Stomach smooth muscle (tissue), 2 donors: Measurements from ENCODE around the gene KLK10.
"Not testable (repeated sequence)": the region's sequence is repeated elsewhere in the genome, so short reads cannot be mapped to it uniquely, and the experiment has no call there.

Source experiments
- H3K27ac ChIP-seq: one replicate; pipeline ENCODE4 v1.7.0; 2013; ENCODE audit warnings: mild to moderate bottlenecking, low read length, inconsistent platforms
- H3K27me3 ChIP-seq, 2 donors: one replicate each; pipeline ENCODE4 v1.7.0; 2013; ENCODE audit warnings: low read length in 2 of 2; ENCODE audit not compliant: insufficient read depth in 2 of 2, control insufficient read depth in 1 of 2
- H3K36me3 ChIP-seq, 2 donors: one replicate each; pipeline ENCODE4 v1.7.0; 2013; ENCODE audit warnings: low read length in 2 of 2; ENCODE audit not compliant: control insufficient read depth in 2 of 2, insufficient read depth in 2 of 2
- H3K4me1 ChIP-seq: one replicate; pipeline ENCODE4 v1.7.0; 2013; ENCODE audit warnings: low read length; ENCODE audit not compliant: control insufficient read depth, insufficient read depth
- H3K4me3 ChIP-seq, 2 donors: one replicate each; pipeline ENCODE4 v1.7.0; 2013; ENCODE audit warnings: low read length in 2 of 2
- H3K9ac ChIP-seq, 2 donors: one replicate each; pipeline ENCODE4 v1.7.0; 2013; ENCODE audit warnings: low read length in 2 of 2, mild to moderate bottlenecking in 1 of 2
- H3K9me3 ChIP-seq, 2 donors: one replicate each; pipeline ENCODE4 v1.7.0; 2013; ENCODE audit warnings: low read length in 2 of 2; ENCODE audit not compliant: control insufficient read depth in 2 of 2
- donor health status: healthy.
- donor health status: Pancreatic carcinoma.

KLK10 gene

DNA sequence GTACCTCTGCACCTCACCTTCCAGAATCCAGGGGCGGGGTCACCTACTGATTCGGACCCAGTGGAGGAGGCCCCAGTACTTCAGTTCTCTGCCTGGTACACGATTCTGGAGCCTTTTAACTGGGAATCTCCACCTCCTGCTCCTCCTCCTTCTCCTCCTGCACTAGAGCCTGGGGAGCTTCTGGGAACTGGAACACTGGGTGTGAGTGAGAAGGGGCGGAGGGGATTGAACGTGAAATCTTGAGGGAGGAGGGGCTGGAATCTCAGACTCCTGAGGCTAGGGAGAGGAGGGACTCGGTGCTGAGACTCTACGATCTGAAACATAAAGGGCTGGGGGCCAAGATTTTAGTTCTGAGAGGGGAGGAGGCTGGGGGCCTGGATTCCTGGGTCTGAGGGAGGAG, 18.0 kb downstream of the KLK10 start, which contains the start of gene KLK8:
TSS of gene KLK8 (minus strand) at position 90 of the 400 bp plus-strand sequence. CDS start 437 bp downstream, outside the sequence.
- no peaks in the 10 kb centered on the region for H3K36me3 ChIP-seq
- H3K9me3 ChIP-seq = no peaks in the 10 kb centered on the region
- H3K4me1 ChIP-seq = no peaks in the 10 kb centered on the region
- peaks cover 25 to 26% of the 10 kb centered on the region in 2 donors for H3K27me3 ChIP-seq
- H3K9ac ChIP-seq = no peak within 1 kb of the TSS
- no peak within 1 kb of the TSS for H3K4me3 ChIP-seq
- no peak within 1 kb of the TSS for H3K27ac ChIP-seq

DNA sequence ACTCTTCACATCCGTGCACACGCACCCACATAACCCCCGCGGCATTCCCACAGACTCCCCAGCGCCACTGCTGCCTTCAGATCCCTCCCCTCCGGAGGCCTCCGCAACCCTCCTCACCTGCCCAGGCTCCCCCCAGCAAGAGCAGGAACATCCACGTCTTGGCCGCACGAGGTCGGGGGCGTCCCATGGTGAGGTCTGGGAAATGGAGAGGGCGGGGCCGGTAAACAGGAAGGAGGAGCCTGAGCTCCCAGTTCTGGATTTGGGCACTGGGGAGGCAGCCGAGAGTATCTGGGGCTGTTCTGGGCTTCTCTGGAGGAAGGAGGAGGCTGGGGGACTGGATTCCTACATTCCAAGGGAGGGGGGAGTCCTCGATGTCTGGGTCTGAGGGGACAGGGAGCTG, 18.5 kb downstream of the KLK10 start:
- no peak overlapping the region for H3K9ac ChIP-seq
- no peaks in the 10 kb centered on the region for H3K9me3 ChIP-seq
- no peaks in the 10 kb centered on the region for H3K4me1 ChIP-seq
- peaks cover 25 to 26% of the 10 kb centered on the region in 2 donors for H3K27me3 ChIP-seq
- no peaks in the 10 kb centered on the region for H3K36me3 ChIP-seq
- no peak overlapping the region for H3K27ac ChIP-seq
- H3K4me3 ChIP-seq = no peak overlapping the region

DNA sequence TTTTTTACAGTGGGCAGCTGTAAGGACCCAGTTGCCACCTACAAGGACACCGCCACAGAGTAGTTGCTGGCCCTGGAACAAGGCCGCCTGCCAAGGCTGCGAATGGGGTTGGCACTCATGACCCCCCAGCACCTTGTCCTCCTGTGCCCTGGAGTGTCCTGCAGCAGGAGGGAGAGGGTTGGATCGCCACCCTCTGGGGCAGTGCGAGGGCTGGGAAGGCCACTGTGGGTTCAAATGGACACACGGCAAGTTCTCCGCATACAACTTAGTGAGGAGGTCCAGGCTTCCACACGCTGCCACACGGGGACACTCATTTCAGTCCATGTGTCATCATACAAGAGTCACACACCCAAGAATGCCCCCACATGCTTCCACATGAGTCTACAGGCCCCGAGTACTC, 19.1 kb downstream of the KLK10 start:
- no peak overlapping the region for H3K9ac ChIP-seq
- H3K9me3 ChIP-seq = no peaks in the 10 kb centered on the region
- no peaks in the 10 kb centered on the region for H3K36me3 ChIP-seq
- H3K4me3 ChIP-seq = no peak overlapping the region
- no peak overlapping the region for H3K27ac ChIP-seq
- peaks cover 25 to 28% of the 10 kb centered on the region in 2 donors for H3K27me3 ChIP-seq
- H3K4me1 ChIP-seq = no peaks in the 10 kb centered on the region

DNA sequence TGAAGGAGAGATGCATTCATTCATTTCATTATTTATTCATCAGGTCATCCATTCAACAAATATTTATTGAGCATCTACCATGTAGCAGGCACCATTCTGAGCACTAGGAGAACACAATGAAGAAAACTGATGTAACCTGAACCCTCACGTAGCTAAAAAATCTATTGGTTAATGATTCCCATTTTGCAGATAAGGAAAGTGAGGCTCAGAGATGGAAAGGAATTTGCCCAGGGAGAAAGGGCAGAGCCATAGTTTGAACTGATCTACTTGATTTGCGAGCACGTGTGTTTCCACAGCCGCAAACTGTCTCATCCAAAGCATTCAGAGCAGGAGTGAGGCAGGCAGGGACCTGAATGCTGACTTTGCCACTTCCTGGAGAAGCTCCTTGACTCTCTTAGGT, 20.8 kb downstream of the KLK10 start:
- Histone ChIP-seq H3K27me3 (peaks cover 24 to 26% of the 10 kb centered on the region in 2 donors), H3K27ac (no peak overlapping the region)

DNA sequence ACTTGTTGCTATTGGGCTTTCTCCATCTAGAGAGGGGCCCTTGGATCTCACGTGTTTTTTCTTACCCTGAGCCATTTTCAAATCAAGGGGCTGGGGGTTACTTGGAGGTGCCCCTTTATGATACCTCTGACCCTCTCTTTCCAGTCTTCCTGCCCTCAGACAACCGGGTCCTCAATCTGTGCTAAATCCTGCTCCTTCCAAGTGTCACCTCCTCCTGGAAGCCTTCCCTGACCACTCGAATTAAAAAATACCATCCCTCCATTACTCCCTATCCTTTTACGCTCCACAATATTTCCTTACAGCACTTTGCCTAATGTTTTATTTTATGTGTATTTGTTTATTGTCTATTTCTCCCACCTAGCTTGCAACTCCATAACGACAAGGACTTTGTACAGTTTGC, 21.4 kb downstream of the KLK10 start:
- peaks cover 19 to 22% of the 10 kb centered on the region in 2 donors for H3K27me3 ChIP-seq
- H3K9me3 ChIP-seq = no peaks in the 10 kb centered on the region
- no peak overlapping the region for H3K4me3 ChIP-seq
- no peak overlapping the region for H3K27ac ChIP-seq
- H3K36me3 ChIP-seq = no peaks in the 10 kb centered on the region
- H3K9ac ChIP-seq = no peak overlapping the region
- no peaks in the 10 kb centered on the region for H3K4me1 ChIP-seq

More for the DNA sequence above, 20.8 kb downstream of the KLK10 start:
- Histone ChIP-seq H3K36me3 (no peaks in the 10 kb centered on the region), H3K9me3 (no peaks in the 10 kb centered on the region), H3K4me3 (no peak overlapping the region), H3K4me1 (no peaks in the 10 kb centered on the region), H3K9ac (no peak overlapping the region)

DNA sequence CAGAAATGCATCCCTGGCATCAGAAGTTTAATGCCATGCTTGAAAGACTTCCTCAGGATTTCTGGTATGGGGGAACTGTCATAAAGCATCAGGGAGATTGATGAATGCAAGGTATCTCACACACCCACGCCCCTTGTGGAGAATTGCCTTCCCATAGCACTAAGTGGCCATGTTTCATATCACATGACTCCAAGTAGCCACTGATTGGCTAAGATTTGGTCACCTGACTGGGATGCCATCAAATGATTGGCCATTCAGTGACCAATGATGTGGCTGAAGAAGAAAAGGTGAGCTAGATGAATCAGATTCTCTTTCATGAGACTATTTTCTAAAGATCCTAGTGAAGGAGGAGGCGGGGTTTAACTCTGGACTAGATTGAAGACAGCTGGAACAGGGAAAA, 25.4 kb downstream of the KLK10 start:
- no peak overlapping the region for H3K9ac ChIP-seq
- H3K36me3 ChIP-seq = no peaks in the 10 kb centered on the region
- no peaks in the 10 kb centered on the region for H3K4me1 ChIP-seq
- no peaks in the 10 kb centered on the region for H3K9me3 ChIP-seq
- no peak overlapping the region for H3K27ac ChIP-seq
- no peak overlapping the region for H3K4me3 ChIP-seq
- peaks cover 0 to 11% of the 10 kb centered on the region in 2 donors for H3K27me3 ChIP-seq

DNA sequence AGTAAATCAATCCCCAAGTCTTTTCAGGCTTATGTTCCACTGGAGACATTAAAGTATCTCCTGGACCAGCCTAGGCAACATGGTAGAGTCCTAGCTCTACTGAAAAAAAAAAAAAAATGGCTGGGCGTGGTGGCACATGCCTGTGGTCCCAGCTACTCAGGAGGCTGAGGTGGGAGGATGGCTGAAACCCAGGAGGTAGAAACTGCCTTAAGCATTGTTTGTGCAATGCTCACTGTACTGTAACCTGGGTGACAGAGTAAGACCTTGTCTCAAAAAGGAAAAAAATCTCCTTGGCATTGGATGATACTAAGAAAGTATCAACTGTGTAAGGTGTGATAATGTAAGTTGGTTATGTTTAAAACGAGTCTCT, 26.9 kb downstream of the KLK10 start:
- Histone ChIP-seq H3K27ac (no peak overlapping the region), H3K4me3 (no peak overlapping the region), H3K27me3 (peaks cover 0 to 7% of the 10 kb centered on the region in 2 donors), H3K4me1 (no peaks in the 10 kb centered on the region), H3K9me3 (no peaks in the 10 kb centered on the region), H3K36me3 (no peaks in the 10 kb centered on the region), H3K9ac (no peak overlapping the region)

DNA sequence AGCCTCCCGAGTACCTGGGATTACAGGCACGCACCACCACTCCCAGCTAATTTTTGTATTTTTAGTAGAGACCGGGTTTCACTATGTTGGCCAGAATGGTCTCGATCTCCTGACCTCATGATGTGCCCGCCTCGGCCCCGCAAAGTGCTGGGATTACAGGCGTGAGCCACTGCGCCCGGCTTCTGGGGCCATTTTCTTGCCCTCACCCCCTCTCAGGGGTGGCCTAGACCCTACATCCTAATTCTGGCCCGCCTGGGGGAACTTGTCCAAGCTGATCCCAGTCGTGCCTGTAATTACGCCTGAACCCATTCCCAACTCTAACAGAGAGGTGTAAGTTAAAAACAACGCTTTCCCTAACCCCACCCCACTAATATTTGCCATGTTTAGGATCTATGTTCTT, 35.1 kb downstream of the KLK10 start:
- H3K9ac ChIP-seq, H3K4me3 ChIP-seq, H3K27ac ChIP-seq, H3K9me3 ChIP-seq, H3K4me1 ChIP-seq, H3K36me3 ChIP-seq: not testable (repeated sequence)
- H3K27me3 ChIP-seq = peaks cover 11 to 14% of the 10 kb centered on the region in 2 donors

DNA sequence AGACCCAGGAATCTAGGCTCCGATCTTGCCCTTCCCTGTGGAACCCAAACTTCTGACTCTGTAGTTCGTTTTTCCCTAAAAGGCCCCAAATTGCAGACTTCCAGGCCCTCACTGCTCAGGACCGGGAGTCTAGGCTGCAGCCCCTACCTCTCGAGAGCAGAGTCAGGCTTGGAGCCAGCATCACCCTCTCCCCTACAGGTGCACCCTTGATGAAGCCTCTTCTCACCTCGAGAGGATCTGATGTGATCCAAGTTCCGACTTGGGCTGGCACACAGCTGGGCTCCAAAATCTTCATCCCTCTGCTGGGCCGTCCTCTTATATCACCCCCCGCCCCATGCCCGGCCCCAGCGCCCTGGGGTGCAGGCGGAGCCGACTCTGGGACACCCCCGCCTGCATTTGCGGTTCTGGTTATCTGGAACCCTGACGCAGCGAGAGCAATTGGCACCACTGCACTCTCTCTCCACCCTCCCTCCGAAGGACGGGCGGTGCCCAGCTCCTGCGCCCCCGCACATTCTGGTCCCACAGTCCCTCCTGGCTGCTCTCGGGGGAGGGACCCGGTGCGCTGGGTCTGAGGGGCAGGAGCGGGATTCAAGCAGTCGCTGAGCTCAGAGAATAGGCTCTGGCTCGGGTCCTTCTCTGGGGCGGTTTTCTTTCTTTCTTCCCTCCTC, 35.8 kb downstream of the KLK10 start, which contains the start of gene KLK7:
TSS of gene KLK7 (minus strand) at position 293 of the 668 bp plus-strand sequence. CDS start 1,518 bp downstream, outside the sequence.
- Histone ChIP-seq H3K9me3 (peaks cover 0 to 4% of the 10 kb centered on the region in 2 donors), H3K36me3 (no peaks in the 10 kb centered on the region), H3K4me3 (no peak within 1 kb of the TSS), H3K27ac (no peak within 1 kb of the TSS), H3K27me3 (peaks cover 11 to 17% of the 10 kb centered on the region in 2 donors), H3K4me1 (no peaks in the 10 kb centered on the region), H3K9ac (no peak within 1 kb of the TSS)

DNA sequence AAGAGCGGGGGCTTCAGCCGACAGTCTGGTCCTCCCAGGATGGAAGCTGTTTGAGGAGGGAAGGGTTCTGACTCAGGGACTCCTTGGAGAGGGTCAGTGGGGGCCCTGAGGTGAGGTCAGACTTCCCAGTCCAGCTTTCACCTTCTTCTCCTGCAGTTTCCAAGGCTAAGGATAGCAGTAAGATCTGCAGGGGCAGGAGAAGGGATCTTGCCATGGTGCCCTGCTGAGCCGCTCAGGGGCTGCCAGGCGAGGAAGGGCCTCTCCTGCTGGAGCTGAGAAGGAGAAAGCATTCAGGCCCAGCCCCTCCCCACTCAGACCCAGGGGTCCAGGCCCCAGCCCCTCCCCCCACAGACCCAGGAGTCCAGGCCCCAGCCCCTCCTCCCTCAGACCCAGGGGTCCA, 37.3 kb downstream of the KLK10 start:
- H3K27ac ChIP-seq = no peak overlapping the region
- no peak overlapping the region for H3K9ac ChIP-seq

DNA sequence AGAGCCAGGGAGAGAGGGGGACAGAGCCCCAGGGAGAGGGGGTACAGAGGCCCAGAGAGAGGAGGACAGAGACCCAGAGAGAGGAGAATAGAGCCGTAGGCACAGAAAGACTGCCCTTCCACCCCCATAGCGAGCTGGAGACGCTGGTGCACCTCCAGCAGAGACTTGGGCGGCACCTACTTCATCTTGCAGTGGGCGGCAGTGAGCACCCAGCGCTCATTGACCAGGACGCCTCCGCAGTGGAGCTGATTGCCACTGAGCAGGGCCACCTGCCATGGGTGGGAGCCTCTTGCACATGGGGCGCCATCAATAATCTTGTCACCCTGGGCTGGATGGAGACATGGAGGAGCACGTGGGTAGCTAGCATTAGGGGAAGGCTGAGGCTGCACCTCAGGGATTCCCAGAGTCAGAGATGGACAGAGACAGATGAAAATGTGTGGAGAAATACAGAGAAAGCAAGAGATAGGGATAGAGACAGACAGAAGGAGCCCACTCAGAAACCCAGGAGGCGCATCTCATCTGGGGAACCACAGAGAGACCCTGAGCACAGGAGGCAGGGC, 37.8 kb downstream of the KLK10 start:
- Histone ChIP-seq H3K27ac (no peak overlapping the region), H3K9ac (no peak overlapping the region), H3K4me3 (no peak overlapping the region), H3K27me3 (peaks cover 11 to 25% of the 10 kb centered on the region in 2 donors), H3K9me3 (no peaks in the 10 kb centered on the region), H3K4me1 (no peaks in the 10 kb centered on the region), H3K36me3 (no peaks in the 10 kb centered on the region)

More for the DNA sequence above, 37.3 kb downstream of the KLK10 start:
- Histone ChIP-seq H3K9me3 (peaks cover 0 to under 1% of the 10 kb centered on the region in 2 donors), H3K36me3 (no peaks in the 10 kb centered on the region), H3K27me3 (peaks cover 12 to 25% of the 10 kb centered on the region in 2 donors), H3K4me1 (no peaks in the 10 kb centered on the region), H3K4me3 (no peak overlapping the region)
